CD4-positive, alpha-beta T cell treated with Interleukin-2 at 100 ng/mL for 4 hours (primary cell): ENCODE results near the gene DCN.

Source experiments
- DNase-seq: peaks from one replicate; pipeline ENCODE4 v3.0.0-alpha.2; 2020; ENCODE audit warnings: low spot score

Gene DCN

GRCh38 chr12:91185421-91185820 lies 2.8 kb upstream of the DCN start:
- DNase-seq: no peak

GRCh38 chr12:91183551-91183950 lies 934 bp upstream of the DCN start:
- DNase-seq: no peak

GRCh38 chr12:91180582-91181395 lies 1.8 kb downstream of the DCN start:
- no peak for DNase-seq

- DNase-seq: no peak
Measured at GRCh38 chr12:91179966-91180561, 2.6 kb downstream of the DCN start.

GRCh38 chr12:91179315-91179714 lies 3.3 kb downstream of the DCN start:
- no peak for DNase-seq

- DNase-seq: no peak
Measured at GRCh38 chr12:91178781-91179180, 3.8 kb downstream of the DCN start.

- no peak for DNase-seq
Measured at GRCh38 chr12:91178139-91178561, 4.5 kb downstream of the DCN start.

GRCh38 chr12:91177381-91177780 lies 5.2 kb downstream of the DCN start:
- DNase-seq: no peak

- no peak for DNase-seq
Measured at GRCh38 chr12:91176915-91177314, 5.7 kb downstream of the DCN start.

- no peak for DNase-seq
Measured at GRCh38 chr12:91176358-91176757, 6.3 kb downstream of the DCN start.

- DNase-seq: no peak
Measured at GRCh38 chr12:91173124-91173523, 9.5 kb downstream of the DCN start.

GRCh38 chr12:91172096-91172495 lies 10.5 kb downstream of the DCN start:
- no peak for DNase-seq

- DNase-seq: no peak
Measured at GRCh38 chr12:91171476-91171875, 11.1 kb downstream of the DCN start.

- no peak for DNase-seq
Measured at GRCh38 chr12:91163116-91163515, 19.5 kb downstream of the DCN start.

GRCh38 chr12:91161009-91161408 lies 21.6 kb downstream of the DCN start:
- no peak for DNase-seq

- no peak for DNase-seq
Measured at GRCh38 chr12:91155990-91156389, 26.6 kb downstream of the DCN start.

- DNase-seq: no peak
Measured at GRCh38 chr12:91154131-91154530, 28.5 kb downstream of the DCN start.

- no peak for DNase-seq
Measured at GRCh38 chr12:91144053-91144452, 38.6 kb downstream of the DCN start.

GRCh38 chr12:91143206-91143605 lies 39.4 kb downstream of the DCN start:
- no peak for DNase-seq

- DNase-seq: no peak
Measured at GRCh38 chr12:91142221-91142631, 40.4 kb downstream of the DCN start.

- no peak for DNase-seq
Measured at GRCh38 chr12:91140026-91140931, 42.3 kb downstream of the DCN start.

GRCh38 chr12:91139286-91139685 lies 43.3 kb downstream of the DCN start:
- no peak for DNase-seq
